Jurkat, Clone E6-1 (cell line): ENCODE measurements around the gene PYGM.

Experiments
- DNase-seq: peaks from one replicate; pipeline ENCODE4 v3.0.0-alpha.2; 2011; ENCODE audit warnings: low read depth, low spot score
- H3K4me3 ChIP-seq: 2 replicates; pipeline ENCODE4 v1.5.1; 2011; ENCODE audit warnings: mild to moderate bottlenecking, low read length, control low read depth, moderate library complexity

The PYGM gene

DNA sequence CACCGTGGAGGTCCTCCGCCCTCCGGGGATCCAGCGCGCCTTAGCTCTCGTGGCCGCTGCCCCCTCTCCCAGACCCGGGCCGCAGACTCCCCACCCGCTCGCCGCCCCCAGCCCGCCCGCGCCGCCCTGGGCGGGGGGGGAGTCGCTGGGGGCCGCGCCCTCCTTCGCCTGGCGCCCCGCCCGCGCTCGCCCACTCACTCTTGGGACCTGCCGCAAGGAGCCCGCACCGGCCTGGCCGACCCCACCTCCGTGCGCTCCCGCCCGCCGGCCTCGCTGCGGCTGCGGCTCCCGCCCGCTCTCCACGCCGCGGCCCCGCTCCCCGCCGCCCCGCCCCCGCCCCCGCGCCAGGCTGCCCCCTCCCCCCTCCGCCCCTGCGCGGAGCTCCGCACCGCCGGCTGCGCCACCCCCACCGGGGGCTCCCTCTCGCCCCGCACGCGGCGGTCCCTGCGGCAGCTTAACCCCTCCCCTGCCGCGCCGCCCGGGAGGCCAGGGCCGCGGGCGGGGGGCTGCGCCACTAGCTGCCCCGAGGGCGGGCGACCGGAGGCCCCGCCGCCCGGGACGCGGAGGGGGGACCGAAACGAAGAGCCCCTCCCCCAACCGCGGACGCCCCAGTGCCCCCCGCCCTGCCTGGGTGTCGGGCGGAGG is 15.1 kb downstream of the PYGM start:
- no peak for DNase-seq
- peak overlapping the region; percentile 76 for H3K4me3 ChIP-seq

- H3K4me3 ChIP-seq: peak within 1 kb of the TSS; percentile 76
- DNase-seq: peak; percentile 62
Observed at GRCh38 chr11:64743591-64744543, 15.9 kb downstream of the PYGM start, which contains the start of gene RASGRP2. Gene RASGRP2 (minus strand): TSS chr11:64744142. CDS start chr11:64742866, 1,276 bp downstream.

GRCh38 chr11:64742889-64743590 is 16.7 kb downstream of the PYGM start:
- DNase-seq: no peak
- peak overlapping the region; percentile 76 for H3K4me3 ChIP-seq

DNA sequence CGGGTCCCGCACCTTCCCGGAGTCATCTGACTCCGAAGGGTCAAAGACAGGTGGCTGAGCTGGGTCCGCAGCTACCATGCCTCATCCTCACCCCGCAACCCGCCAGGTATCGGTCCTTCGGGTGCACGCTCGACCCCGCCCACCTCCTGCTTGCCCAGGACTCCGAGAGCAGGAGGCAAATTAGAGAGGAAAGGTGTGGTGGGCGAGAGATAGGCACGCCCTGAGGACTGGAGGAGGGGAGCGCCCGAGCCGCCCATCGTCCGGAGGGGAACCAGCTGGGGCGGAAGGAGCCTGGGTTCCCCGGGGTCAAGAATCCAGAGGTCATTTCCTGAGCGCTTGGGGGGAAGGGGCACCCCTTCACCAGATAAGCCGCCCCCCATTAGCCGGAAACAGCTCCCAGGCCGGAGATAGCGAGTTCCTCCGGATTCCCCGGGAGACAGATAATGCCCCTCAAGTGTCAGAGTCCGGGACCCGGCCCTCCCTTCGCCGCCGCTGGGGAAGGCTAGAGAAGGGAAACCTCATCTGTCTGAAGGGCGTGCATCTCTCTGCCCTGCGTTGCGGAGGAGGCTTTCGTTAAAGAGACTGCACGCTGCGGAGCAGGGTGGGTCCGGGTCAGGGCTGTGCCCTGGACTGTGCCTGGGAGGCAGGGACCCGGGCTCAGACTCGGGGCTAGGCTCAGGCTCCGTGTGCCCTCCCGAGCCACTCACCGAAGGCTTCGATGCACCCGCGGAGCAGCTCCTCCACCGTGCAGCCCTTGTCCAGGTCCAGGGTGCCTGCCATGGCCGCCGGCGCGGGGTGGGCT is 17.5 kb downstream of the PYGM start:
- no peak for DNase-seq
- no peak overlapping the region for H3K4me3 ChIP-seq

GRCh38 chr11:64741375-64742086 is 18.2 kb downstream of the PYGM start:
- no peak for DNase-seq
- H3K4me3 ChIP-seq: no peak overlapping the region

- no peak for DNase-seq
- H3K4me3 ChIP-seq: no peak overlapping the region
Observed at GRCh38 chr11:64739871-64740270, 19.9 kb downstream of the PYGM start.

DNA sequence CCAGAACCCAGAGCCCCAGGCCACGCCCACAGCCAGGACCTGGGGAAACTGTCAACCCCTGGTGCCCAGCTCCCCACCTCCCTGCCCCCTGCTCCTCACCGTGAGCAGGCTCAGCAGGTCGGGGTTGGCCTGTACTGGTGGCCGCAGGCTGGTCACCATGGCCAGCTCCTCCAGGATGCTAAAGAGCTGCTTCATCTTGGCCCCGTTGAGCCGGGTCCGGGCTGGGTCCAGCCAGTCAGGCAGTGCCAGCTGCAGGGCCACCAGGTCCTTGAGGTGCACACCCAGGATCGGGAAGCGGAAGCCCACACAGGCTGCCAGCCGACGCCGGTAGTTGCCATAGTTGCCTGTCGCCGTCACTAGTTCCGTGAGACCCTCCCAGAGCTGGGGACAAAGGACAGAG is 23.1 kb downstream of the PYGM start:
- DNase-seq: no peak
- no peak overlapping the region for H3K4me3 ChIP-seq

DNA sequence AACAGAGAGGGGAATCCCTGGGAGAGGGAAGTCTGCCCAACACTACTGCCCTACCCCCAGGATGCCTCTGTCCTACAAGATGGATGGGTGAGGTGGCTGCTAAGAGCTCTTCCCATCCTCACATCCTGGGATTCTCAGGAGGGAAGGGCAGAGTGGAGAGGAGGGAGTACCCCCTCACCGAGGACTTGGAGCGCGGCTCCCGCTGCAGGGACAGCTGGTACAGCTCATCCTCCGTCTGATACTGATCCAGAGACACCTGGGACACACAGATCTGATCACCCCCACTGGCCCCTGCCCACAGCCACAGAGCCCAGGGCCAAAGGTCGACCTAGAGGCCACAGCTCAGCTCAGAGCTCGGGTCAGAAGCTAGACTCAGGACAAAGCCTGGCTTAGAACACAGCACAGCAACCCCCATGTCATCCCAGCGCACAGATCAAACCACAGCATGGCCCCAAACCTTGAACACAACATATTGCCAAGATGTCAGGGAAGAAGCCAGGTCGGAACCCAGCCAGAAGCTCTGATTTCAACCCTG is 24.0 kb downstream of the PYGM start:
- DNase-seq: no peak
- H3K4me3 ChIP-seq: no peak overlapping the region

DNA sequence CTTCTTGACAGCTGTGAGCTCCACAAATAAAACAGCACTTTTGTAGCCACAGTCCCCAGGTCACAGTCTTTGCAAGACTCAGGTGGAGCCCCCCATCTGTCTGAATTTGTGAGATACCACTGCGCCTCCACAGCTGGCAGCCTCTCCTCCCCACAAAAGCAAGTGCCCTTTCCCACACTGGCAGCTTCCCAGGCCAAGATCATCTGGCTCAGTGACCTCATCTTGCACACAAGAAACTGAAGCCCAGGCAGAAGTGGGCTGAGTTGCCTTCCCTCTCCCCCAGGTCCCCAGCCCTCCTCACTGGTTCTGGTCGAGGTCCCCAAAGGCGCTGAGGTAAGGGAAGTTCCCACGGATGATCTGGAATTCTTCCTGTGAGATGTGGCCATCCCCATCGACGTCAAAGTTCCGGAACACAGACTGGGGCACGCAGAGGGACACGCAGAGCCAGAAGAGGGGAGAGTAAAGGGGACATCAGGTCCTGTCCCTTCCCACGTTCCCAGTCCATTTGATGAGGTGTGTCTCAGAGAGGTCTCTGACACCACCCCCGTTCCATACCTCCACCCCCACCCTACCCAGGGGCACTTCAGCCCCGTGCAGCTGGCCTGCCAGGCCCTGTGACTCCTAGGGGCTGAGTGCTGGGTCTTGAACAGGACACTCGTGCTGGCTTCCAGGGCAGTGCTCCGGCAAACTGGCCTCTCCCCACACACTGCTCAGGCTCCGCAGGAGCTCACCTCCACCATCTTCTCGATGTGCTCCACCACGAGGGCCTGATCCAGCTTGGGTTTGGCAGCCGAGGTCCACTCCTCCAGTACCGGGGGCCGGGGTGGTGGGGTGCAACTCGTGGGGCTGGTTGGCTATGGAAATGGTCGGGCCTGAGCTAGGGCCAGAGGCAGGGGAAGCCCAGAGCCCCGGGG is 24.7 kb downstream of the PYGM start:
- H3K4me3 ChIP-seq: no peak overlapping the region
- no peak for DNase-seq

- H3K4me3 ChIP-seq: no peak overlapping the region
- DNase-seq: no peak
Observed at GRCh38 chr11:64731601-64732000, 28.2 kb downstream of the PYGM start.

DNA sequence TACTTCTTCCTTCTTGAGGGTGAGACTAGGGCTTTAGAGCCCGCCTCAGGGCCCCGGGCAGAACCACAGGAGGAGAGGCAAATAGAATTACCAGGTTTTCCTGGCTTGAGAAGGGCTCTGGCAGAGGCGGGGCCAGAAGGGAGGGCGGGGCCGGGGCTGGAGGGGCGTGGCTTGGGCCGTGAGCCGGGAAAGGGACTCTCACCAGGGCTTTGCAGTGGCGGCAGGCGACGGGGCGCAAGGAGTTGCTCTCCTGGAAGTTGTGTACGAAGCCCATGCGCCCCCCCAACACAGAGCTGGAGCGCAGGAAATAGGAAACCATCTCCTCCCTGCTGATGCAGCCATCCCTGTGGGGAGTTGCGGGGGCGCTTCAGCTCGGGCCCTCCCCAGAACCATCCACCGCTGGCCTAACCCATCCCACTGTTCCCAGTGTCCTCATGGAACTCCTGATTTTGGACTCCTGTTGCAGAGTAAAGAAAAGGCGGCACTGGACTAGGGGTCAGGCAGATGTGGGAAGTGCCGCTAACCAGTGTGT is 29.9 kb downstream of the PYGM start:
- no peak for DNase-seq

GRCh38 chr11:64728757-64729365 is 30.9 kb downstream of the PYGM start:
- no peak overlapping the region for H3K4me3 ChIP-seq
- no peak for DNase-seq

More for the DNA sequence above, 29.9 kb downstream of the PYGM start:
- H3K4me3 ChIP-seq: no peak overlapping the region

DNA sequence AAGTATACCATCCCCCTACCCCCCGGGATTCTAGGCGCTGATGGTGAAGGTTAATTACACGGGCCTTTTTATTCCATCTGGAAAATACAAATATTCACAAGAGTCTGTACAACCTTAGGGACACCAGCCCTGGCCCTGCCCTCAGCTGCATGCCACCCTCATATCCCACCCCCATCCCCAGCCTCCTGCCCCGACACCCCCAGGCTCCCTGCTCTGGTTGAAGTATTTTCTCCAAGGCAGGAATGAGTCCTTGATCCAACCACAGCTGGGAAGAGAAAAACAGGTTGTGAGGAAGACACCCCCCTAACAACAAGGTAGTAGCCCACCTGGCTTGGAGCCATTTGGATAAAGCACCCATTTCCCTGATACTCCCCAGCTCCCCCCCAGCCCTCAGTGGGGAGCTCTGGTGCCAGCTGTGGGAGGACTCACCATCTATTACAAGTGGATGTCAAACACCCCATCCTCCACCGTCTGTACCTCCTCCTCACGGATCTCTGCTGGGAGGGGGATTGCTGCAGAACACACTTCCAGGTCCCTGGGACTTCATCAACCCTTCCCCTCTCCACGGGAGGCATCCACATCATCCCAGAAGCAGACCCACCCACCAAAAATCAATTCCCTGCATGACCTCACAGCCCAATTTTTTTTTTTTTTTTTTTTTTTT is 32.8 kb downstream of the PYGM start:
- no peak overlapping the region for H3K4me3 ChIP-seq
- no peak for DNase-seq

DNA sequence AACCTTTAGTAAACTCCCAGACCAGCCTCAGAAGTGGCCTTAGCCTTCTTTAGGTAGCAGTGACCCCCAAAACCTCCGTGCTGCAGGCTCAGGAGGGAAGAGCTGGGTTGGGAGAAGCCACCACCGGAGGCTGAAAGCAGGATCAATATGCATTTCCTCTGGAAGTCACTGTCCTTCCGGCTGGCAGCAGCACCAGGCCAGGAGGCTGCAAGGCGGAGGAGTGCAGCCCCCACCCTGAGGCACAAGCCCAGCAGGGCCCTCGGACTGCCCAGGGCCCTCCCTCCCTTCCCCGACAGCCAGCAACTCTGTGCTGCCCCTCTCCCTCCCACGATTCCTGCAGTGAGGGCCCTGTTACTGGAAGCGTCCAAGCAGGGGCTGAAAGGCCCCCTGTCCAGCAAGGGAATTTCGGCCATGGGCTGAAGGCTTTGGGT is 33.5 kb downstream of the PYGM start:
- no peak overlapping the region for H3K4me3 ChIP-seq
- DNase-seq: no peak

DNA sequence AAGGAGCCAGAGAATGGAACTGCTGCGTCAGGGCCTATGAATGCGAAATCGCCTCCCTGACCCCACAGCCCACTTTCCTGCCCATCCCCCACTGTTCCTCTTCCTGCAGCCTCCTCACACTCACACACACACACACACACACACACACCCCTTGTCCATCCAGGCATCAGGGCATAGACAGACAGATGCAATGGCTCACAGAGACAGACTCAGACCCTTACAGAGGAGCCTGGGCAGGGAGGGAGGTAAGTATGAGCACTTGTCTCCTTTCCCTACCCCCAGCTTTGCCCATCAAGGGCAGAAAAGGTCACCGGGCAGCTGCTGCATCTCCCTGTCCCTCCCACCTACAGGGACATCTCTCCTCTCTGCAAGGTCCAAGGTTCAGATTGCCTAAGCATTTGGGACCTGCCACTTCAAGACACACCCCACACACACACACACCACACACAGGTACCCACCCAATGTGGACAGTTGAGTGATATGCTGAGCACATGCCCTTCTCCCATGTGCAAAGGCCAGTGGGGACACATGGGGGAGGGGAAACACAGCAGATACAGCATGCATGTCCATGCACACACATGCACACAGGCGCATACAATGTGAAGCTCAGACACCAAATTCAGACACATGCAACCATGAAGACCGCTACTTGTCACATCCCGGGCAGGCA is 34.8 kb downstream of the PYGM start:
- no peak for DNase-seq
- H3K4me3 ChIP-seq: no peak overlapping the region
